ENCODE data around the gene MRM2.

MRM2 gene

GRCh38 chr7:2203766-2204300 is 38.2 kb downstream of the MRM2 start:
- peak; percentile 40 for DNase-seq (ENCODE audit: low spot score)

- DNase-seq (ENCODE audit: low spot score) = no peak
Observed at GRCh38 chr7:2202901-2203765, 38.9 kb downstream of the MRM2 start.

GRCh38 chr7:2202361-2202761 is 39.6 kb downstream of the MRM2 start:
- DNase-seq (ENCODE audit: low spot score) = no peak

GRCh38 chr7:2201686-2202360 is 40.2 kb downstream of the MRM2 start:
- no peak for DNase-seq (ENCODE audit: low spot score)

- no peak for DNase-seq (ENCODE audit: low spot score)
Observed at GRCh38 chr7:2201128-2201527, 40.9 kb downstream of the MRM2 start.

- DNase-seq (ENCODE audit: low spot score) = no peak
Observed at GRCh38 chr7:2200584-2200980, 41.4 kb downstream of the MRM2 start.

- no peak for DNase-seq (ENCODE audit: low spot score)
Observed at GRCh38 chr7:2199956-2200583, 41.9 kb downstream of the MRM2 start.

- no peak for DNase-seq (ENCODE audit: low spot score)
Observed at GRCh38 chr7:2199528-2199927, 42.5 kb downstream of the MRM2 start.

GRCh38 chr7:2198760-2199159 is 43.2 kb downstream of the MRM2 start:
- DNase-seq (ENCODE audit: low spot score) = no peak

- no peak for DNase-seq (ENCODE audit: low spot score)
Observed at GRCh38 chr7:2198206-2198605, 43.8 kb downstream of the MRM2 start.

- DNase-seq (ENCODE audit: low spot score) = no peak
Observed at GRCh38 chr7:2197436-2198155, 44.4 kb downstream of the MRM2 start.

- no peak for DNase-seq (ENCODE audit: low spot score)
Observed at GRCh38 chr7:2196381-2197378, 45.3 kb downstream of the MRM2 start.

- no peak for DNase-seq (ENCODE audit: low spot score)
Observed at GRCh38 chr7:2195400-2196246, 46.4 kb downstream of the MRM2 start.

GRCh38 chr7:2193575-2194305 is 48.3 kb downstream of the MRM2 start:
- no peak for DNase-seq (ENCODE audit: low spot score)

GRCh38 chr7:2192831-2193534 is 49.0 kb downstream of the MRM2 start:
- DNase-seq (ENCODE audit: low spot score) = no peak

- DNase-seq (ENCODE audit: low spot score) = no peak
Observed at GRCh38 chr7:2191016-2191415, 51.0 kb downstream of the MRM2 start.

GRCh38 chr7:2190531-2190930 is 51.5 kb downstream of the MRM2 start:
- DNase-seq (ENCODE audit: low spot score) = no peak

GRCh38 chr7:2186166-2186565 is 55.8 kb downstream of the MRM2 start:
- no peak for DNase-seq (ENCODE audit: low spot score)

GRCh38 chr7:2185715-2186114 is 56.3 kb downstream of the MRM2 start:
- DNase-seq (ENCODE audit: low spot score) = no peak

All from NAMALWA (cell line).